Stimulated activated CD4-positive, alpha-beta T cell treated with anti-CD3 and anti-CD28 coated beads, Interleukin-1b, Interleukin-23, amount 100 ng/mL, for 4 hours (primary cell): Measurements from ENCODE around the gene TSPOAP1.

ENCODE experiments used
- DNase-seq, 2 donors: peaks; one replicate each; pipeline ENCODE4 v3.0.0-alpha.2; 2020; ENCODE audit warnings: low read depth in 2 of 2

TSPOAP1 gene

DNA sequence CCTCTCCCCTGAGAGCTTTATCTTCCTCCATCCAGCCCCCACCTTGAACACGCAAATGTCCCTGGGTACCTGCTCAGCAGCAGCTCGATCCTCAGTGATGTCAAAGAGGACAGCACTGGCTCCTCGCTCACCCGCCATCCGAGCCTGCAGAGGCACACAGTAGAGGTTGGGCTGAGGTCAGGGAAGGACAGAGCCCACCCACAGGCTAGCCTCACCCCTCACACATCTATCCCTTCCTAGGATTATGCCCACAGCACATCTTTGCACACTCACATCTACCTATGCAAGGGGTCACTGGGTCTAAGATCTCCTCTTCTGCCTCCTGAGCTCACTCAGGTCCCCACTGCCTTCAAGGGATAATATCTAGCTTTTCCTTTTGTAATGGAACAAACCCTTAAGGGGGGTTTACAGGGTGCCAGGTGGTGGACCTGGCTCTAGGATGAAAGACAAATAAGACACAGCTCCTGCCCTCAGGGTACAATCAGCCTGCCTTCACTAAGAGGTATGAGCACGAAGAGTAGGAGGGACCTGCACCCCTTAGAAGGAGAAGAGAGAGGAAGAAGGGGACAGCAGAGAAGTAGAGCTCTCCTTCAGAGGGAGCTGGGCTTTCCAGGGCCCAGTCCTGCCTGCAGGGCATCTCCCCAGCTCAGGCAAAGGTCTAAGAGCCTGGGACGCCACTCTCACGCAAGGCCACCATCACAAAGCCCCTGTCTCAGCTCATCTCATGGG lies 35.0 kb upstream of the TSPOAP1 start:
- DNase-seq = no peak

DNA sequence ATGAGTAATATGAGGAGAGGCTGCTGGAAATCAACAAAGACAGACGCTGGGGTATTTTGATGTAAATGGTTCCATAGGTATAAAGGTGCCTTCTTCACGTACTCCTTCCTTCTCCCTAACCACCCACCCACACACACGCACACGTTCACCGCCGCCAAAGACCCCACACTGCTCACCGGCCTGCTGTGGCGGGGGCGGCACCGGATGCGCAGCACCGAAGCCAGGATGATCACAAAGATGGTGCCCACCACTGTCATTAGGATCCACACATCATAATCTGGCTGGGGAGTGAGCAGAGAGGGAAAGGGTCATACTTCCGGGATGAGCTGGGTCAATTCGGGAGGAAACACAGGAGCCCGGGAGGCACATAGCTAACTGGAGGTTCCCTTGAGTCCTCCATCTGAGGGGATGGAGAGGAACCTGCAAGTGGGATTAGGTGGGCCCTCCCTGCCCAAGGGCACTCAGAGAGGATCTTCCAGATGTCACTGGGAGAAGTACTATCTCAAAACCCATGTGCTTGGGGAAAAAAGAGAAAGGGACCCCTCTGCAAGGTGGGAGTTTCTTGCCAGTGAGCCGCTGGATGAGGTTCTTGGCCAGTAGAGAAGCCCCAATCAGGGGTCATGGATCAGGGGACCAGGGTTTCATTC lies 33.9 kb upstream of the TSPOAP1 start:
- DNase-seq = no peak

DNA sequence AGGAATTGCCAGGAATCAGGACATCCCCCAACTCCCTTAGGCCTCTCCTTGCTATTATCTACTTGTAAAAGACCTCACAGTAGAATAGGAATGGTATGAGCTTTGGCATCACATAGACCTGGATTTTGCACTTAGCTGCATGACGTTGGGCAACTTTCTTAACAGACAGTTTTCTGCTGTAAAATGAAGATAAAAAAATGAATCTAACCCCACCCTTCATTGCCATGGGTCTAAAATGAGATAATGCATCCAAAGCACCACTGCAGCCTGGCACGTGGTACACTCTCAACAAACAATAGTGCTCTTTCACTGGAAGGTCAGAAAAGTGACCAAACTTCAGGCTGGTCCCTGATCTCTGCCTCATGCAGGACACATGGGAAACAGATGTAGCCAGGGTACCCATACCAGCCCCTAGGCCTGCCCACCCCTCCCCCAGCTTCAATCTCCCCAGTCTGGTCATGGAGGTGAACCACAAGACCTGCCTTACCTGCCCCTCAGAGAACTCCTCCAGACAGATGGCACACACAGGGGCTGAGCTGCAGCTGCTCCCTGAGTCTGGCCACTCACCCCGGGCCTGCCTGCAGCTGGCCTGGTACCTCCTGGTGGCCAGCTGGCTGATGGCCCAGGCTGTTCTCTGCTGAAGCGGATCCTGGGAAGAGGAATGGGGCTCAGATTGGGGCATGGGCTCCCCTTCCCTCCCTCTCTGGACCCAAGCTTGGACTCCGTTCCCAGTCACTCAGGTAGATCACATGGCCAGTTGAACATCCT lies 31.9 kb upstream of the TSPOAP1 start:
- DNase-seq = no peak

DNA sequence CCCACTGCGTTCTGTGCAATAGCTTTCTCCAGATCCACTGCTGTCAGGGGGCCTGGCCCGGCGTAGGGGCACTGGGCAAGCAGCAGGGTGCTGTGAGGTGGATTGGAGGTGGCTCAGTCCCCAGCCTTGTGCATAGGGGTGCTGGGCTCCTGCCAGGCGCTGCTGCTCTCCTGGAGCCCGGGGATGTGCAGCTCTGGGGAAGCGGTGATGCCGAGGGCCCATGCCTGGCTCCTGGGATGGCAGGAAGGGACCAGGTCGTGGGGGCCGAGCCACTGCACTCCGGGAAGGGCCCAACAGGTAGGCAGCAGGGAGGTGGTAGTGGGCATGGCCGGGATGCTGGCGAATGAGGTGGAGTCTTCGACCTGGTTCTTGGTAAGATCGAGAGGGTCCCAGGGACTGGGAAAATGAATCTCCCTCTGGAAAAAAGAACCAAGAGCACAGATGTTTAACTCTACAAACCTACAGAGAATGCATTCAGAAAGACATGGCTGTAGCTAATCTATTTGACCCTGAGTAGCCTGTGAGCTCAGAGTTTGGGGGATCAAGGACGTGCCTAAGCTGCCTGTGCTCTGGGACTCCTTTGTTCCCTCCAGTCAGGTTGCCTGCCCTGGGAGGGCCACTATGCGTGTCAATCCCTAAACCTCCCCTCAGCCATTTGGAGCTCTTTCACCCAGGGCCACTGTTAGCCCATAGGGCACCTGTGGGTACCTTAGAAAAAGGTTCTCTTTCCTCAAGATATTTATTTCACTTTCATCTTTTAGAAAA lies 30.0 kb upstream of the TSPOAP1 start:
- DNase-seq = no peak

DNA sequence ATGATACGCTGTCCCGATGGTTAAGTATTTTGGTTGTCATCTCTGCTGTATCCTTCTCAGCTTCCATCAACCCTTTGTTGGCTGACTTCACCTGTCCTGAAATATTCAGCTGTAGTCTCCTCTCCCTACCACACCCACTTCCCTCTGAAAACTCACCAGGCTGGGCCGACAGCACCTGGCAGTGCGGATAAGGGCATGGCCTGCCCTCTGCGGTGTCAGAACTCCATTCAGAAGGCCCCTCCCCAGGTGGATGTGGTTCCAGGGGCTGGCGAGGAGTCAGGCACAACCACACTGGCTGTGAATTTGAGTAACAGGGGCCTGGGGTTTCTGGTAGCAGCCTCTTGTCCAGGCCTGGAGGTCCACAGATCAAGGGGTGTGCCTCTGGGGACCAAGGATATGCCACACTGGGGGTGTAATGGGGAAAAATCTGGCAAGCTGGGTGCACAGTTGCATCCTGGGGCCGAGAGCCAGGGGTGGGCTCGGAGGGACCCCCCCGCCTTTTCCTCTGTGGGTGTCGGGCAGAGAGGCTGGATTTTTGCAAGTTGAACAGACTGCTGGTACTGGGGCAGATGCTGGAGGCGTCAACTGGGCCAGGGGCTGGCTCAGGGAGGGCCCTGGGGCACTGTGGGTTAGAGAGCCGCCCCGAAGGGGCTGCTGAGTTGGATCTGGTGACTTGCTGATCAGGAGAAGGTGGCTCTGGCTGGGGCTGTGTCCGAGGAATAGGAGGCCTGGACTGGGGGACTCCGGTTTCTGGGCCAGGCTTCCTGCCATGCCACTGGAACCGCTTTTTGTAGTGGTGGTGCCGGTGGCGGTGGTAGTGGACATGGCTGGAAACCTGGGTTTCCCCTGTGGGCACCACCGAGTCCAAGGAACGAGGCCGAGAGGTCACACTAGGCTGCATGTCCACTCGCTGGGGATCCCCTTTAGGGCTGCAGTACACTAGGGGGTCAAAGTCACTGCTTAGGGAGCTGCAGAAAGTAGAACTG lies 29.0 kb upstream of the TSPOAP1 start:
- no peak for DNase-seq

DNA sequence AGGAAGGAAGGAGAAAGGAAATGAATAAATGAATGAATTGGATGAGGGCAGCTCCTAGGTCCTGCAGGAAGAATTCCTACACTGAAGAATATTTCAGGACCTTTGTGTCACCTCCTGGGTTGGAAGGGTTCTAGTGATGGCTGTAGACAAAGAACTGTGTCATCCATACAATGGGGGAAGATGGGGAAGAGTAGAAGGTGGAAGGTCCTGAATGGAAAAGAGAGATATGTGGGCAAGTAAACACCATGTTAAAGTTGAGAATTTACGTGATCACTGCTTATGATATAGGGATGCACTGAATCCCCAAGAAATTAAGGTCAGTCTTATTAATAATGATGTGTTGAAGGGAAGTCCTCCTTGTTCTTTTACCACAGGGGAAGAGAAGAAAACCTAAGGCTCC lies 27.6 kb upstream of the TSPOAP1 start:
- no peak for DNase-seq

DNA sequence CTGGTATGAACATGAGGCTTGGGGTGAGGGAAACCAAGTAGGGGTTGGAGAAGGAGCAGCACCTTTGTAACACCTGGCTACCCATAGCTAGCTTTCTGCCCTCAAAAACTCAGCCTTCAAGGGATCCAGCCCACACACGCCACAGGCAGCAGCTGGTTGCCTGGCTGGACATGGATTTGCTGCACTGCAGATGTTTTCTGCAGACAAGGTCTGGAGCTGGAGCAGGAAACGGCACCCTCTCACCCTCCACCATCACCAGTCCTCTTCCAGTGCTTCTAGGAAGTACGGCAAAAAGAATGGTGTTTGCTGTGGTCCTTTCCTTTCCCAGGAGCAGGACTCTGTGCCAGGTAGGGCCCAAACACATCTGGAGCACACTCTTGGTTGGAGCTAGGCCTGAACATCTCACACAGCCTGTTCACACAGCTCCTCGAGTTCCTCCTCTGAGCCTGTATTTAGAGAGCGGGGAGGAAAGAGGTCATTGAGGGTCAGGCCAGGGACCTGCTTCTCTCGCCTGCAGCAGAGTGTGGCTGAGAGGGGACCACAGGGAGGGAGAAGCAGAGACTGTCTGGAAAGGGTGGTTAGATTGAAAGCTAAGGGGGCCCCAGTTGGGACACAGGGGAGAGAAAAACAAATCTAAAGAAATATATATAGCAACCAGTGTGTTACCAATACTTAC lies 26.1 kb upstream of the TSPOAP1 start:
- no peak for DNase-seq

DNA sequence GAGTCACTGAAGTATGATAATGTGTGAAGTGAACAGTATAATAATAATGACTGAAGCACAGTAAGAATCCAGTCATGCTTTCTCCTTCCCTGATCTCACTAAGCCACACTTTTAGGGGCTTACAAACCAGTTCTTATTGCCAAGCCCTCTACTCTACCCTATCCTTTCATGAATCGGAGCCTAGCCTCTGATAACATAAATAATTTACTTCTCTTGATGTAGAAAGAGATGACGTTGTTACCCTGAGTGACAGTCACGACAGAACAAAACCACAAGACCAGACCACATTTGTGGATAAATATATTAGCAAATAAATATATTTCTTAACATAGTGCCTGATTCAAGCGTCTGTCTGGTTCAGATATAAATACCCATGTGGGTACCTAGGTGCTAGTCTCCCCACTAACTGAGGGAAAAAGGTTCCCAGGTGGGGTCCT lies 24.8 kb upstream of the TSPOAP1 start:
- no peak for DNase-seq

DNA sequence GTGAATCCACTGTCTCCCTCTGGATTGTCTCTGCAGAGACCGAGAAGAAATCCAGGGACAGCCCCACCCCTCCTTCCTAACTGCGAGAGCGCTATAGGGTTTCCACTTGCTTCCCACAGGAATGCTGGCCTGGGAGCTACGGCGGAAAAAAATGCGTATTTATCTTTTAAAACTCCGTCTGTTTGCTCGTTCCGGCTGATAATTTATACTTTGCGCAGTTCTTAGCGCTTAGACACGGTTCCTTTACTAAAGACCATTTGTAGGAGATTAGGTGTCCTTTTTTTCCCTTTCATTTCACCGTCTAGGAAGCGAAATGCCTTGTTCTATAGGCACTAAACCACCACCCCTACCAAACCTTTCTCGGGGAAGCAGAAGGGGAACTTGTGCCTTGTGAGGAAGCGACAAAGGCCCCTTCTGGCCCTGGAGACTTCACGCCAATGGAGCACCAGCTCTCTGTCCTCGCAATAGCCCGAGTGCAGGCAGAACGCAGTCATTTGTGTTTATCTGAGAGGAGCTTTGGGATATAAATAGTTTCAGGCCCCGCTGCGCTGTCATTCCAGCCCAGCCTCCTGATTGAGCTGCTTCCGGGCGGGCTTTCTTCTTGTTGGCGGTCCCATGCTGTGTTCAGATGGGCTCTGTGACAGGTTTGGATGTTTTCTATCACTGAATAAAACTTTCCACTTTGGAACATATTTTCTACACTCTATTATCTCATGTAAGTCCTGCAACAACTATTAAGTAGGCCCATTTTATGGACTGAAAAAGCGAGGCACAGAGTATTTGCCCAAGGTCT lies 24.2 kb upstream of the TSPOAP1 start:
- no peak for DNase-seq

DNA sequence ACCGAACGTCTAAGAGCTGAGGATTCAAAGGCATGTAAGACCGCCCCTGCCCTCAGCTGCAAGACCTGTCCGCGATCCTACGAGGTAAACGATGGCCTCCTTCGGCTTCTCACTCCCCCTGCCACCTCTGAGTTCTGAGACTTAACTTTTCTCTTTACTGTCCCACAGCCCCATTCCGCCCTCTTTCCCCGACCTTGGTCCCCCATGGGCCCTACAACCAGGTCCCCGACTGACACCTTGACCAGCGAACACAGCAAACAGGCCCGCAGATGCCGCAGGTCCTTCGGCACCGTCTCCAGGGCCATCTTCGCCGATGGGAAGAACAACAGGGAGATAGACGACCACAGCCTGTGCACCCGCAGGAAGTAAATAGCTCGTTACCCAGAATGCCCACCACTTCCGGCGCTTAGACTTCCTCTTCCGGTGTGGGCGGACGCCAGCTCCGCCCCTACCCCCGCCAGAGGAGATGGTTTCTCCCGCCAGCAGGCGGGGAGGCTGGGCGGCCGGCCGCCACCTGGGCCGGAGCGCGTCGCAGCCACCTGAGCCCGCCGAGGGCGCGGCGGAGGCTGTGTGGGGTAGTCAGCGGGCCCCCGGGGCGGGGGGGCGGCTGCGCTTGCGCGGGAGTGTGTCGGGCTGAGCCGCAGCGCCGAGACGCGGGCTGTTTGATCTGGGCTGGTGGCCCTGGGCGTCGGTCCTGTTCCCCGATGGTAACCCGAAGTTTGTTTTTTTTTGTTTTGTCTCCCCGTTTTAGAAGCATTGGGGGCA lies 23.4 kb upstream of the TSPOAP1 start, which contains the start of gene SUPT4H1:
SUPT4H1 (minus strand) TSS at position 371 of the 765 bp plus-strand sequence; CDS start at position 305, 66 bp downstream.
- peak; percentile 83 to 85 for DNase-seq

DNA sequence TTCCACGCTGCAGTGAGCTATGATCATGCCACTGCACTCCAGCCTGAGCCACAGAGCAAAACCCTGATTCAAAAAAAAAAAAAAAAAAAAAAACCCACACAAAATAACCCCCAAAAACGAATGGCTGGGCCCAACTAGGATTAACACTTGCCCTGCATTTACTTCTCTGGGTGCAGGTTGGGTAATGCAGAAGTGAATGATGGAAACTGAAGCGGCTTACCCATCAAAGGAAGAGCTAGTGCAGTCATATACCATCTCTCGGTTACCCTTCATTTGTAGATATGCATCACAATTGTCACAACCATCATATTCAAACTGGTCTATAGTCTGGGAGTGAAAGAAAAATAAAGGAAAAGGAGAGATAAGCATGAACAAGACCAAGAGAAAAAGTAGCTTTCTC lies 22.6 kb upstream of the TSPOAP1 start:
- DNase-seq = no peak

DNA sequence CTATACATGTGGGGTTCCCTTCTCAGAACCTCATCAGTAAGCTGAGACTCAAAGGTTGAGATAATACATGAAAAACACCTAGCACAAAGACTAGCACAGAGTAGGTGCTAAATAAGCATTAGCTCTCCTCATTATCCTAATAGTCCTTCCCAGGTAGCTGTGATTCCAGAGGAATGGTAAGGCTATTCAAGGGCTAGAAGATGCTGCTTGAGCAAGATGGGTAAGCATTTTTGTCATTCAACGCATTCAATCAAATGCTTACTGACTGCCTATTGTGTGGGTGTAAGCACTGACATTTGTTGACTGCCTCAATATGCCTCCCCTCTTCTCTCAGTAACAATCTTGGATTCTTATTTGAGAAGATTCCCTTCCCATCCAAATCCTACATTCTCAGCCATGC lies 19.4 kb upstream of the TSPOAP1 start:
- no peak for DNase-seq

DNA sequence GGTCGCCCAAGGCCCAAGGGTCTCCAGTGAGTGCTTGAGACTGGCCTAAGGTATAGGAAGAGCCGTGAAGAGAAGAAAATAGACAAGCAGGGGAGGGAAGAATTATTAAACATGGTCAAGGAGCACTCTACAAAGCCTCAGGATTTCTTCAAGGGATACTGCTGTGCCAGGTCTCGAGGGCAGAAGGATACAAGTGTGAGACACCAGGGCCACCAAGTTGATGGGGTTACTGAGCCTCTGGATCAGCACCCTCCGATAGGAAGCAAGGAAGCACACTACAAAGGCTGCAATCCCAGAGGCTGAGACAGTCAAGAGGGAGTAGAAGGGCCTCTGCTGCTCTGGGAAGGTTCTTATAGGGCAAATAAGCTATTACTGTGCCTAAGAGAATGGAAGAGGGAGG lies 16.9 kb upstream of the TSPOAP1 start:
- no peak for DNase-seq

DNA sequence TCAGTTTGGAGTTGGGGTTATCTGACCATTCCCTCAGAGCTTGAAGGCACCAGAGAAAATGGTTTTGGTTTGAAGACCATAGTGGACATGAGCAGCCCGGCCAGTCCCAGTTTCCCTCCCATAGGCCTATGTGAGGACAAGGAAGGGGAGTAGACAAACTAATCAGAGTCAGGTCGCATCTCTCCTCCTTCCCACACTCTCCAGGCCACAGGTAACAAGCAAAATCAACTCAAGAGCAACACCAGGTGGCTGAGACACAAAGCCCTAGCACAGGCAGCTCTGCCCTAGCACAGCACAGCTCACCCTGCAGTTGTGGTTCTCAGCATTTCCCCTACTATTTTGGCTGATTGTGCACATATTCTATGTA lies 16.2 kb upstream of the TSPOAP1 start:
- peak; percentile 48 to 60 for DNase-seq

DNA sequence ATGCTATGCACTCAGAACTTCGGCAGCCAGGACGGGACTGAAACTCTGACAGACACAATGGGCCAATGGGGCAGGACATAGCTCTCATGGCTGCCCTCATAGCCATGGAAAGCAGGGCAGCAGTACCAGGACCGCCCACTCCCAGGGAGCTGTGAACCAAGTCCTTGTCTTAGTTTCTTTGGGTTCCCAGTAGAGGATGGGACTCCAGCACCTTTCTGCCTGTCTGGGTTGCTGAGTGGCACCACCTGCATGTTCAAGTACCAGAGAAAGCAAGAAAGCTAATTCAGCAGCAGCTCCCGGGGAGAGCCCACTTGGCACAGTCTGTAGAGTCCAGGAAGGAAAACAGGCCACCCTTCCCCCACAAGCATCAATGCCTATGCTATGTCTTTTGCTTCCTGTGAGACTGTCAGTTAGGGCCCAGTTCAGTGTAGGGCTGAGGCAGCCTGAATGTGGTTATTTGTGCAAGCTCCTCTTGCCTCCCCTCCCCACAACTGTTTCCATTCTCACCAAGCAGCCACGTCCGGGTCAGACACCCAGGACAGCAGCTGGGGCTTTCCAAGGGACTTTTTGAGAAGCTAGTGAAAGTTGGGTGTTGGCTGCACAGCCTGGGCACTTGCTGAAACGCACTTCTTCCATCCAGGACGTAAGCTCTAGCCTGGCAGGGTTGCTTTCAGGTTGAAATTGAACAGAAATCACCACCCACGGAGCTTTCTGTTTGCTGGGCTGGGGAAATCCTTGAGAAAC lies 15.6 kb upstream of the TSPOAP1 start:
- peak; percentile 67 to 77 for DNase-seq

DNA sequence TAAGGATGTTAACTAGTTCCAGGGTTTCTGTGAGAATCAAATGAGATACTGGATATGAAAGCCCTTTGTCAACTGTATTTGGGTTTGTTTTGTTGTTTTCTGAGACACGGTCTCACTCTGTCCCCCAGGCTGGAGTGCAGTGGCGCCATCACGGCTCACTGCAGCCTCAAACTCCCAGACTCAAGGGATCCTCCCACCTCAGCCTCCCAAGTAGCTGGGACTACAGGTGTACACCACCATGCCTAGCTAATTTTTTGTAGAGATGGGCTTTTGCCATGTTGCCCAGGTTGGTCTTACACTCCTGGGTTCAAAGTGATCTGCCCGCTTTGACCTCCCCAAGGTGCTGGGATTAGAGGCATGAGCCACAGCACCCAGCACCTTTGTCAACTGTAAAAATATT lies 14.5 kb upstream of the TSPOAP1 start:
- DNase-seq = no peak

DNA sequence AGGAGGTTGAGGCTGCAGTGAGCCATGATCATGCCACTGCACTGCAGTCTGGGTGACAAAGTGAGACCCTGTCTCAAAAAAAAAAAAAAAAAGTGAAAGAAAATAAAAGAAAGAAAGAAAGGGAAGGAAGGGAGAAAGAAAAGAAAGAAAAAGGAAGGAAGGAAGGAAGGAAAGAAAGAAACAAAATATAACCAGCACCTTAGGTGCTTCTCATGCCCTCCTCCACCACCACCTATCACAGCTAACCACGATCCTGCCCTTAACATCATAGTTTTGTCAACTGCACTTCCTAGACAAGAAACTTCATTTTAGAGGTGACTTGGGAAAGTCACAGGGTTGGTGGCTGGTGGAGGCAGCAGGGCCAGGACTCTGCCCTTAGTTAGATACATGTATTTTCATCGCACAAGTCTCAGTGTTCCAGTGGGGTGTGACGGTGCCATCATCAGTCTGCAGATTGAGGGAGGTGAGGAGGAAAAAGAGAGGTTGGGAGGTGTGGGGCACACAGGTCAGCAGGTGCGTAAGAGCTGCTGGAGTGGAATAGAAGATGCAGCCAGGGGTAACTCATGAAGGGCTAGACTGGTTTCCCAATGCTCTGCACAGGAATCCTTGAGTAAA lies 13.4 kb upstream of the TSPOAP1 start:
- DNase-seq = no peak
